Measurements from ENCODE around the gene CCDC141.

CCDC141 gene

GRCh38 chr2:178891959-178892485 is 157.9 kb downstream of the CCDC141 start:
- DNase-seq (ENCODE audit: insufficient read length, low spot score) (no peak), FAIRE-seq (no peak)
- no peak for TF ChIP-seq POLR2A (IDR thresholded peaks at IDR 0.05; ENCODE audit: low read depth, low read length)

DNA sequence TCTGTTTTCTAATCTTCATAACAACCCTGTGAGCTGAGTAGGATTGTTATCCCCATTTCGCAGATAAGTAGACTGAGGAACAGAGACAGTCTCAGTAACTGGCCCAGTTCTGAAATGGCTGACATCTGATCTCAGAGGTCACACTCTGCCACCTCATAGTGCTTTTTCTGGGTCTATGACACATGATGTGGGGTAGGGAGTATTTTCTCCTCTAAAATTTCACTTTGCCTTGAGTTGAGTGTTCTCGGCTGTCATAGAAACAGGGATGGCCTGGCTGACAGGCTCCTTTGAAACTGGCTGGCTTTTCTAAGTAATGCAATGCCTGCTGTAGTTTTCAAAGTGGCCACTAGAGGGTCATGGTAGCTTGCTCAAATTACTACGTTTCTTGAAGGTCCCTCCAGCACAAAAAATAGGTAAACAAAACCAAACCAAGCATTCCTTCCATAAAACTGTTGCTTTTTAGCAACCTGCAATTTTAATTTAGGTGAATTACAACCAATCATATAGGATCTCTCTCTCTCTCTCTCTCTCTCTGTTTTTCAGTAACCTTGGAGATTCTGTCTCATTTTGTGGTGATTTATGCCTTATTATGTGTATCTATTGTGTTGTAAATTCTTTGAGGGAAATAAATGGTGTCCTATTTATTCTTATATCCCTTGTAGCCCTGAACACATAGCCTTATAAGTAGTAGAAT is 158.5 kb downstream of the CCDC141 start:
- DNase-seq (ENCODE audit: insufficient read length, low spot score) (peak; percentile 15), FAIRE-seq (peak; percentile 95)
- no peak for TF ChIP-seq POLR2A (IDR thresholded peaks at IDR 0.05; ENCODE audit: low read depth, low read length)

DNA sequence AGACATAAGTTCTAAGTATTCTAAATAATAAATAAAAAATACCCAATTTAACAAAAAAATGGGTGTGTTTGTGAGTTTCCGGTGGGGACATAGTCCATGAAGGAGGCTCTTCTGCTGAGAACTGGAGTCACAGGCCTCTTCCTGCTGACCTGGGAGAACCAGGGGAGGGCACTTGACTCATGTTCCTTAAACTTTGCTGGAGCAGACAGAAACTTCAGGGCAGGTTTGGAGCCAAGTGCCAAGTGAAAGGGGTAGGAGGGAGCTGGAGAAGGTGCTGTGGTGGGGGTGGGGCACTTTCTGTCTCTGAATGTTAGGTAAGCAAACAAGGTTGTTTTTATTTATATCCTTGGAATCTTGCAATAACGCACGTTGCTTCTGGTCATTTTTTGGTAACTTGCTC is 163.9 kb downstream of the CCDC141 start:
- TF ChIP-seq POLR2A (IDR thresholded peaks at IDR 0.05; ENCODE audit: low read depth, low read length), result no peak
- peak; percentile 15 for FAIRE-seq
- DNase-seq (ENCODE audit: insufficient read length, low spot score), result no peak

DNA sequence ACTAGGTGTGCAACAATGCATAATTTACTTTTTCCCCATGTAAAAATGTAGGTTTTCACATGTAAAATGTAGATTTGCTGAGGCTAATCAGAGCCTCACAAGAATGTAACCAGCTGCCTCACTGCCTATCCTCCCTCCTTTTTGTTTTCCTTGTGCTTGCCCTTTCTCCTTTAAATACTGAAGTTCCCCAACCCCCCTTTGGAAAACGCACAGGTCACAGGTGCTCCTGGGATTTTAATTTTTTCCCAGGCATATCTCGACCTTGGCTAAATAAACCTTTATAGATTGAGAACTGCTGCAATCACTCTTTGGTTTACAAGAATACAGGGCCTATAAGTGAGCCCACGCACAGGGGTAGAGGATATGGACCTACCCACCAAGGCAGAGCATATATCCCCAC is 165.5 kb downstream of the CCDC141 start:
- no peak for DNase-seq (ENCODE audit: insufficient read length, low spot score)
- no peak for FAIRE-seq
- no peak for TF ChIP-seq POLR2A (IDR thresholded peaks at IDR 0.05; ENCODE audit: low read depth, low read length)

- peak; percentile 26 for DNase-seq (ENCODE audit: insufficient read length, low spot score)
- no peak for TF ChIP-seq POLR2A (IDR thresholded peaks at IDR 0.05; ENCODE audit: low read depth, low read length)
- FAIRE-seq, result peak; percentile 99
Observed at GRCh38 chr2:178882666-178883440, 167.1 kb downstream of the CCDC141 start.

- FAIRE-seq (no peak), DNase-seq (ENCODE audit: insufficient read length, low spot score) (no peak)
- no peak for TF ChIP-seq POLR2A (IDR thresholded peaks at IDR 0.05; ENCODE audit: low read depth, low read length)
Observed at GRCh38 chr2:178881075-178881474, 168.9 kb downstream of the CCDC141 start.

DNA sequence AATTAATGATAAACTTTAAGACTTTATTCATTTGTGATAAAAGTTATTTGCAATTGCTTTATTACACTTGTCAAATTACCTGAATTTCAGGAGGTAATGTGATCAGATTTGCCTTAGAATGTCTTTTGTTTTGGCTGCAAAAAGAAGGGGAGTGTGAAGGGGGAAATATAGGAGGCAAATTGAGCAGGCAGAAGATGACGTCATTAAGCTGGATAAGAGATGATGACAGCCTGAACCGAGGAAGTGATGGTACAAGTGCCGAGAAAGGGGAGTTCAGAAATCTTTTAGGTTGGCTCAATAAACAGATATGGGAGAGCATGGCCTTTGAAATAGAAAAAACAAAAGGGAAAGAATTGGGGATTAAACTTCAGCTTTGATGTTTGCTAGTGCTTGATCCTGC is 169.7 kb downstream of the CCDC141 start:
- no peak for DNase-seq (ENCODE audit: insufficient read length, low spot score)
- FAIRE-seq, result no peak
- no peak for TF ChIP-seq POLR2A (IDR thresholded peaks at IDR 0.05; ENCODE audit: low read depth, low read length)

DNA sequence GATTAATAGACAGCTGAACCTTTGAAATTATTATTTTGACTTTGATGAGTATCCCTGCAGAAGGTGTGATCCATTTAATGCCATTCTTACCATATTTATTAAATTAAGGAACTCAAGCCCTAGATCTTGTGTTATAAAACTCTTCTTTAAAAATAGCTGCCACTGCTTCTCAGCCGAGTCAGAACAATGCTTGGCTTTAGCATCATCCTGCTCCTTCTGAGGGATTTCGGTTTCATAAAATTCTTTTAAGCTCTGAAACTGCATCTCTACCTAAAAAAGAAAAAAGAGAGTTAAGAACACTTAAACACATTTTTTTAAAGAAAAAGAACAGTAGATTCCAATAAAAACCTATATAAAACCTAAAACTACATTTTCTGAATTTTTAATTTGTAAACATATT is 172.1 kb downstream of the CCDC141 start:
- no peak for FAIRE-seq
- no peak for DNase-seq (ENCODE audit: insufficient read length, low spot score)
- no peak for TF ChIP-seq POLR2A (IDR thresholded peaks at IDR 0.05; ENCODE audit: low read depth, low read length)

- DNase-seq (ENCODE audit: insufficient read length, low spot score), result no peak
- FAIRE-seq, result peak; percentile 71
Observed at GRCh38 chr2:178874529-178875240, 175.3 kb downstream of the CCDC141 start.

DNA sequence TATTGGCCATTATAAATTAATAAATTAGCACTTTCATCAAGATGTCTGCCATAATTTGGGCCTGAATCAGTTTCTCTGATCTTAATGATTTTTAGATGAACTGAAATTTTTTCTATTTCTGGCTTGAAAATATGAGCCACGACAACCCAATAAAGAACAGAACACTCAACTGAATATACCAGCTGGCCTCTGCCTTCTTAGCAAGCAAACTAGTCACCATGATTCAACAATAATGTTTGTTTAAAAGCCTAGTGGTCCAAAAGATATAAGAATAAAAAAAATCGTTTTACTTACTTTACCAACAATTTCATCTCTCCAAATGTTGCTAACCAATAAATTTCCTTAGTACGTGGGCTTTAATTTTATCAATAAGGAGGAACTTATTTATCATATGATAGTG is 176.0 kb downstream of the CCDC141 start:
- no peak for TF ChIP-seq POLR2A (IDR thresholded peaks at IDR 0.05; ENCODE audit: low read depth, low read length)
- FAIRE-seq (peak; percentile 50), DNase-seq (ENCODE audit: insufficient read length, low spot score) (no peak)

More at GRCh38 chr2:178874529-178875240, 175.3 kb downstream of the CCDC141 start:
- no peak for TF ChIP-seq POLR2A (IDR thresholded peaks at IDR 0.05; ENCODE audit: low read depth, low read length)

- FAIRE-seq (peak; percentile 15), DNase-seq (ENCODE audit: insufficient read length, low spot score) (no peak)
- no peak for TF ChIP-seq POLR2A (IDR thresholded peaks at IDR 0.05; ENCODE audit: low read depth, low read length)
Observed at GRCh38 chr2:178871536-178871935, 178.4 kb downstream of the CCDC141 start.

DNA sequence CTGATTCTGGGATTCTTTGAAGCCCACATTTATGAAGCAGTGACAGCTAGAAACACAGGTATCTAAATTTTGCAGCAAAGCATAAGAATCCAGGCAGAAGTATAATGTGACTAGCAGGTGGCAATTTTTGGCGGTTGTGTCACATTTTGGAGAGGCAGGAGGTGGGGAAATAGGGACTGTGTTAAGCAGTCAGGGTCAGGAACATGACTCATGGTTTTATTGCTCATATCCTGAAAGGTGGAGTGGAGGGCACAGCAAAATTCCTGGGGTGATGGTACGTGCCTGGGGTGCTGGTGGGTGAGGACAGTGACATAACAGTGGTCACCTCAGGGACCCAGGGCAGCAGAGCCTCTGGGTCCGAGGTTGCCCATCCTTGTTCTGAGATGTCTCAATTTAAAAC is 179.2 kb downstream of the CCDC141 start:
- DNase-seq (ENCODE audit: insufficient read length, low spot score), result peak; percentile 31
- no peak for TF ChIP-seq POLR2A (IDR thresholded peaks at IDR 0.05; ENCODE audit: low read depth, low read length)
- peak; percentile 97 for FAIRE-seq

DNA sequence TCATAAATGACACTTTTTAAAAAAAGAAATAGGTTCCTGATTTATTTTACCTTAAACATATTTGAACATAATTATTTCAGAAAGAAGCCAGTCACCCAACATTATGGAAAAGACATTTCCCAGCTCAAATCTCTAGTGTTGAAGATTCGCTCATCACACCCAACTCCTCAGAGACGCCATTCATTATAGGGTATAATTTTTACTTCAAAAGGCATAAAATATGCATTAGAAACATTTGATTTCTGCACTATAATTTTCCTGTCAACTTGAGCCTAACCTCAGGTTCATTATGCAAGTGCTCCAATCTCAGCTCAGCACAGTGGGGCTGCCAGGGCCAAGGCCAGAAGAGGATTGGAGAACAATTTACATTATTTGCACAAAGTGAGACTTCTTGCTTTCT is 183.9 kb downstream of the CCDC141 start:
- no peak for FAIRE-seq
- no peak for TF ChIP-seq POLR2A (IDR thresholded peaks at IDR 0.05; ENCODE audit: low read depth, low read length)
- DNase-seq (ENCODE audit: insufficient read length, low spot score), result no peak

All from H54 (cell line).